Measurements from ENCODE around the gene DIPK2B. TPM values are rescaled to one million over a fixed set of nuclear protein-coding genes. Genes with fewer than 3 reads are reported as not detected.

DIPK2B gene
- total RNA-seq, 1 experiment from 2014 or later, result not detected

DNA sequence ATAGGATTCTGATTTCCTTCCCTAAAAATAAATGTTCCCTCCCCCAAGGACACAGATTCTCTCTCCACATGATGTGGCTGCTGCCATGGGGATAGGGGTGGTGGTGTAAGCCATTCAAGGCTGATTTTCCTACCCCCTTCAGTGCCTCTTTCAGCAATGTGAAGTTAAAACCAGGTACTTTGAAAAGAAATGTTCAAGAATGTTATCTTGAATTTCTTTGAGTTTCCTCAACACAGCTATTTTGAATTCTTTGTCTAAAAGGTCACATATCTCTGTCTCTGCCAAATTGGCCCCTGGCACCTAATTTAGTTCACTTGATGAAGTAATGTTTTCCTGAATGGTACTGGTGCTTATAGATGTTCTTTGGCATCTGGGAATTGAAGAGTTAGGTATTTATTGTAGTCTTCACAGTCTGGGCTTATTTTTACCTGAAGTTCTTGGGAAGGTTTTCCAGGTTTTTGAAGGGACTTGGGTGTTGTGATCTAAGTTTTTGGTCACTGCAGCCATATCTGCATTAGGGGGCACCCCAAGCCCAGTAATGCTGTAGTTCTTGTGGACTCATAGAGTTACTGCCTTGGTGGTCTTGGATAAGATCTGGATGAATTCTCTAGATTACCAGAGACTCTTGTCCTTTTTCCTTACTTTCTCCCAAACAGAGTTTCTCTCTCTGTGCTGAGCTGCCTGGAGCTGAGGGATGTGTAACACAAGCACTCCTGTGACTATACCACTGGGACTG is 7.6 kb upstream of the DIPK2B start:
- CTCF ChIA-PET, result no interaction called here
- no peak for TF ChIP-seq CTCF (IDR thresholded peaks at IDR 0.05; ENCODE audit: unreplicated experiment)
- Mint-ChIP-seq H3K4me1 (ENCODE audit: low read depth, unreplicated experiment) (no peaks in the 10 kb centered on the region), H3K27me3 (ENCODE audit: unreplicated experiment) (peaks cover 11% of the 10 kb centered on the region), H3K9me3 (ENCODE audit: low read depth, unreplicated experiment) (peaks cover 6% of the 10 kb centered on the region), H3K36me3 (ENCODE audit: insufficient read depth, unreplicated experiment) (no peaks in the 10 kb centered on the region), H3K27ac (ENCODE audit: unreplicated experiment) (no peak overlapping the region), H3K4me3 (ENCODE audit: low read depth, unreplicated experiment) (no peak overlapping the region)
- DNase-seq, result no peak
- intact Hi-C loops (cut with micrococcal nuclease; ENCODE audit: unreplicated experiment), result no loop called here
- BruUV-seq (replicated peaks), result no TSS peak

- BruUV-seq (replicated peaks), result no TSS peak
- CTCF ChIA-PET, result interaction anchor here (0.6 kb wide), 1 partner anchor 35 kb away, joined by 5 read pairs; no protein-coding TSS in a partner anchor
- no peak for DNase-seq
- Mint-ChIP-seq H3K27ac (ENCODE audit: unreplicated experiment) (no peak overlapping the region), H3K4me1 (ENCODE audit: low read depth, unreplicated experiment) (no peaks in the 10 kb centered on the region), H3K4me3 (ENCODE audit: low read depth, unreplicated experiment) (no peak overlapping the region), H3K27me3 (ENCODE audit: unreplicated experiment) (peaks cover 24% of the 10 kb centered on the region), H3K36me3 (ENCODE audit: insufficient read depth, unreplicated experiment) (no peaks in the 10 kb centered on the region), H3K9me3 (ENCODE audit: low read depth, unreplicated experiment) (peaks cover 6% of the 10 kb centered on the region)
- intact Hi-C loops (cut with micrococcal nuclease; ENCODE audit: unreplicated experiment), result no loop called here
- no peak for TF ChIP-seq CTCF (IDR thresholded peaks at IDR 0.05; ENCODE audit: unreplicated experiment)
These were observed 1.5 kb upstream of the DIPK2B start for GRCh38 chrX:45202171-45202570.

DNA sequence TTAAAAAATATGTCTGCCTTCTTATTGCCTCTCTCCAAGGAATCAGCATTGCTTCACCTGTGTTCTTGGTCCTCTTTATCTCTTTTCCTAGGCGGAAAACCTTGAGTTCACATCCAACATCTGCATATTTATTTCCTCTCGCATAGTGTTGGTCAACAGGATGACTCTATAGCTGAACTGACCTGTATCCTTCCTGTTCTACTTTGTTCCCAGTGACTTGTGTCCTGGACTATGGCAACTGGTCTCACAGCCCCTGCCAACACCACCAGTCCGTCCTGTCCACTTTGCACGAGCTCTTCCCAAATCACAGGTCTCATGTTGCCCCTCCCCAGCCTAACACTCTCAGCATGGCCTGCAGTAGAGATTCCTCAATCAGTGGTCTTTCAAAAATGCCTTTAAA is 2.0 kb downstream of the DIPK2B start:
- TF ChIP-seq CTCF (IDR thresholded peaks at IDR 0.05; ENCODE audit: unreplicated experiment), result no peak
- CTCF ChIA-PET, result interaction anchor here (0.6 kb wide), 1 partner anchor 31 kb away, joined by 3 read pairs; no protein-coding TSS in a partner anchor
- Mint-ChIP-seq H3K27ac (ENCODE audit: unreplicated experiment) (no peak overlapping the region), H3K9me3 (ENCODE audit: low read depth, unreplicated experiment) (no peaks in the 10 kb centered on the region), H3K4me3 (ENCODE audit: low read depth, unreplicated experiment) (no peak overlapping the region), H3K36me3 (ENCODE audit: insufficient read depth, unreplicated experiment) (no peaks in the 10 kb centered on the region), H3K27me3 (ENCODE audit: unreplicated experiment) (peaks cover 27% of the 10 kb centered on the region), H3K4me1 (ENCODE audit: low read depth, unreplicated experiment) (no peaks in the 10 kb centered on the region)
- no TSS peak for BruUV-seq (replicated peaks)
- intact Hi-C loops (cut with micrococcal nuclease; ENCODE audit: unreplicated experiment), result no loop called here
- no peak for DNase-seq

DNA sequence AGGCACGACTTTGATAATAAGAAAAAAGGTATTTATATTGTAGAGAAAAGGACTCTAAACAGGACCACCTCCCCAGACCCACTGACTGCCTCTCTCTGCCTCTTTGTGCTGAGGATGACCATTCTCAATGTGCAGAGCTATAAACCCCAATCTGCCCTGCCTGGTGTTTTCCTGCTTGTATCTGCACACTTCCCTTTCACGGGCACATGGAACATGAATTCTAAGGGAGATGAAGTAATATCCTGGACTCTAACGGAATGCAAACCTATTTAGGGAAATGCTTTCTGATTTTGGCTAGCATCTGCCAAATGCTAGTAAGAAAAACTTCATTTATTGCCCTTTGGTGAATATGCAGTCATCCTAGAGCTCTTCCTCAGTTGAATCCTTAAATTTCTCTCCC is 2.4 kb downstream of the DIPK2B start:
- no peaks in the 10 kb centered on the region for H3K4me1 Mint-ChIP-seq (ENCODE audit: low read depth, unreplicated experiment)
- no peak overlapping the region for H3K27ac Mint-ChIP-seq (ENCODE audit: unreplicated experiment)
- intact Hi-C loops (cut with micrococcal nuclease; ENCODE audit: unreplicated experiment), result no loop called here
- H3K4me3 Mint-ChIP-seq (ENCODE audit: low read depth, unreplicated experiment), result no peak overlapping the region
- no TSS peak for BruUV-seq (replicated peaks)
- CTCF ChIA-PET, result interaction anchor here (0.6 kb wide), 1 partner anchor 31 kb away, joined by 3 read pairs; no protein-coding TSS in a partner anchor
- no peaks in the 10 kb centered on the region for H3K9me3 Mint-ChIP-seq (ENCODE audit: low read depth, unreplicated experiment)
- no peak for TF ChIP-seq CTCF (IDR thresholded peaks at IDR 0.05; ENCODE audit: unreplicated experiment)
- no peaks in the 10 kb centered on the region for H3K36me3 Mint-ChIP-seq (ENCODE audit: insufficient read depth, unreplicated experiment)
- H3K27me3 Mint-ChIP-seq (ENCODE audit: unreplicated experiment), result peaks cover 27% of the 10 kb centered on the region
- no peak for DNase-seq
